SU-DHL-6 (cell line): ENCODE measurements around the gene DES.

Source experiments
- H2AFZ ChIP-seq: fragments of 200-600 bp; sonication (generic); 2 replicates; pipeline ENCODE4 v1.6.1; 2014; ENCODE audit warnings: low read depth, mild to moderate bottlenecking, moderate library complexity, mixed read lengths, antibody characterized with exemption, low read length; ENCODE audit not compliant: severe bottlenecking
- H3F3A ChIP-seq: fragments of 200-600 bp; shearing (Covaris generic); 2 replicates; pipeline ENCODE4 v1.6.0; 2016; ENCODE audit warnings: antibody characterized with exemption, mild to moderate bottlenecking; ENCODE audit not compliant: insufficient read depth
- H3K27ac ChIP-seq: fragments of 200-600 bp; sonication (generic); 2 replicates; pipeline ENCODE4 v1.5.1; 2016; ENCODE audit warnings: low read depth, mild to moderate bottlenecking, low read length, moderate library complexity, mixed read lengths
- H3K27me3 ChIP-seq: fragments of 200-600 bp; sonication (generic), shearing (Covaris generic); 2 replicates; pipeline ENCODE4 v1.6.0; 2014; ENCODE audit warnings: mild to moderate bottlenecking, low read length
- H3K36me3 ChIP-seq: fragments of 200-600 bp; sonication (generic); 2 replicates; pipeline ENCODE4 v1.6.1; 2014; ENCODE audit warnings: mild to moderate bottlenecking, low read length, mixed read lengths
- H3K4me2 ChIP-seq: fragments of 300-600, 200-600 bp; shearing (Covaris generic), sonication (generic); 2 replicates; pipeline ENCODE4 v1.6.0; 2014; ENCODE audit warnings: low read length, low read depth, mild to moderate bottlenecking; ENCODE audit not compliant: poor library complexity, severe bottlenecking
- H3K4me3 ChIP-seq: fragments of 200-600 bp; sonication (generic); 2 replicates; pipeline ENCODE4 v1.5.1; 2014; ENCODE audit warnings: antibody characterized with exemption, low read length, mild to moderate bottlenecking, mixed read lengths; ENCODE audit not compliant: insufficient read depth, poor library complexity, severe bottlenecking
- H3K79me2 ChIP-seq: fragments of 200-600 bp; sonication (generic); 2 replicates; pipeline ENCODE4 v1.6.1; 2014; ENCODE audit warnings: mild to moderate bottlenecking, low read length, moderate library complexity; ENCODE audit not compliant: insufficient read depth
- H3K9ac ChIP-seq: fragments of 200-600 bp; sonication (generic); 2 replicates; pipeline ENCODE4 v1.7.0; 2014; ENCODE audit warnings: mild to moderate bottlenecking, low read length
- H3K9me2 ChIP-seq: fragments of 200-600 bp; sonication (generic); replicated peaks from 2 replicates; pipeline ENCODE4 v1.6.1; 2014; ENCODE audit warnings: low read length; ENCODE audit not compliant: insufficient read depth
- H3K9me3 ChIP-seq: fragments of 200-600 bp; sonication (generic); 2 replicates; pipeline ENCODE4 v1.6.1; 2014; ENCODE audit warnings: low read length, mixed read lengths; ENCODE audit not compliant: insufficient read depth
- H4K20me1 ChIP-seq: fragments of 200-600 bp; sonication (generic); 2 replicates; pipeline ENCODE4 v1.6.1; 2014; ENCODE audit warnings: low read depth, mild to moderate bottlenecking, antibody characterized with exemption, low read length, moderate library complexity, mixed read lengths
- EZH2phosphoT487 ChIP-seq: fragments of 200-600 bp; sonication (generic), shearing (Covaris generic); conservative IDR thresholded peaks from 2 replicates; pipeline ENCODE4 v1.6.1; 2018; ENCODE audit warnings: mild to moderate bottlenecking, antibody characterized with exemption, low read length, moderate library complexity, mixed read lengths
- TF ChIP-seq, protein P1 (sequence below): fragments of 200-600 bp; sonication (generic); IDR thresholded peaks from one replicate; pipeline ENCODE4 v1.5.1; 2017; ENCODE audit warnings: antibody characterized with exemption, mild to moderate bottlenecking, low read length, moderate library complexity; ENCODE audit not compliant: insufficient read depth, poor library complexity, severe bottlenecking

The DES gene

DNA sequence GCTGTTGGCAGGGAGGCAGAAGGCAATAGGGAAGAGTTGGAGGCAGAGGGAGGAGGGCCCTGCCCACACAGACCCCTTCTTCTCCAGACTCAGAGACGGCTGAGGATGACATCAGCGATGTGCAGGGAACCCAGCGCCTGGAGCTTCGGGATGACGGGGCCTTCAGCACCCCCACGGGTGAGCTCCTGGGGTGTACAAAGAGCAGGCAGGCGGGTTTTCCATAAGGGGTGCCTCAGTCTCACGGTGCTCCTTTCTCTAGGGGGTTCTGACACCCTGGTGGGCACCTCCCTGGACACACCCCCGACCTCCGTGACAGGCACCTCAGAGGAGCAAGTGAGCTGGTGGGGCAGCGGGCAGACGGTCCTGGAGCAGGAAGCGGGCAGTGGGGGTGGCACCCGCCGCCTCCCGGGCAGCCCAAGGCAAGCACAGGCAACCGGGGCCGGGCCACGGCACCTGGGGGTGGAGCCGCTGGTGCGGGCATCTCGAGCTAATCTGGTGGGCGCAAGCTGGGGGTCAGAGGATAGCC, 26.5 kb downstream of the DES start:
- Histone ChIP-seq H3K79me2 (no peaks in the 10 kb centered on the region), H3K36me3 (no peaks in the 10 kb centered on the region), H2AFZ (no peak overlapping the region), H3K4me2 (no peak overlapping the region), H3F3A (no peaks in the 10 kb centered on the region), H3K27ac (no peak overlapping the region), H3K9me3 (no peaks in the 10 kb centered on the region), H3K9me2 (no peaks in the 10 kb centered on the region), H3K27me3 (no peaks in the 10 kb centered on the region), H3K9ac (no peak overlapping the region), H3K4me3 (no peak overlapping the region), H4K20me1 (no peaks in the 10 kb centered on the region)
- TF ChIP-seq, protein P1, sequence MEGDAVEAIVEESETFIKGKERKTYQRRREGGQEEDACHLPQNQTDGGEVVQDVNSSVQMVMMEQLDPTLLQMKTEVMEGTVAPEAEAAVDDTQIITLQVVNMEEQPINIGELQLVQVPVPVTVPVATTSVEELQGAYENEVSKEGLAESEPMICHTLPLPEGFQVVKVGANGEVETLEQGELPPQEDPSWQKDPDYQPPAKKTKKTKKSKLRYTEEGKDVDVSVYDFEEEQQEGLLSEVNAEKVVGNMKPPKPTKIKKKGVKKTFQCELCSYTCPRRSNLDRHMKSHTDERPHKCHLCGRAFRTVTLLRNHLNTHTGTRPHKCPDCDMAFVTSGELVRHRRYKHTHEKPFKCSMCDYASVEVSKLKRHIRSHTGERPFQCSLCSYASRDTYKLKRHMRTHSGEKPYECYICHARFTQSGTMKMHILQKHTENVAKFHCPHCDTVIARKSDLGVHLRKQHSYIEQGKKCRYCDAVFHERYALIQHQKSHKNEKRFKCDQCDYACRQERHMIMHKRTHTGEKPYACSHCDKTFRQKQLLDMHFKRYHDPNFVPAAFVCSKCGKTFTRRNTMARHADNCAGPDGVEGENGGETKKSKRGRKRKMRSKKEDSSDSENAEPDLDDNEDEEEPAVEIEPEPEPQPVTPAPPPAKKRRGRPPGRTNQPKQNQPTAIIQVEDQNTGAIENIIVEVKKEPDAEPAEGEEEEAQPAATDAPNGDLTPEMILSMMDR = no peak
- TF ChIP-seq EZH2phosphoT487 = no peak

DNA sequence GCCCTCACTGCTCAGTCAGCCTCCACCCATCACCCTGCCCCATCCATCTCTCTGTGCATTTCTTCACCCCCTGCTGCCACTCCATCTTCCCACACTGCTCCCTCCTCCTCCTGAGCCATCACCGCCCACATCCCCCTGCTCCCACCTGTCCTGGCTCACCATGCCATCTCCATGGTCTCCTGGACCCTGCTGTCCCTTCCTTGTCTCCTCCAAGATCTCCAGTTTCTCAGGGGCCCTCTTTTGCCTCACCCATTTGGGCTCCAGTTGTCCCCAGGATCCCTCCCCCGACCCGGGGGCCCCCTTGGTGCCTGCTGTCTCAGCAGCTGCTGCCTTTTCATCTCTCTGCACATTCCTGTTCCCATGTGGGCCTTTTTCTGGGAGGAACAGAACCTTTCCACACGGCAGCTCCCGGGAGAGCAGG, 27.1 kb downstream of the DES start:
- H3K27me3 ChIP-seq = no peaks in the 10 kb centered on the region
- no peaks in the 10 kb centered on the region for H3F3A ChIP-seq
- no peaks in the 10 kb centered on the region for H3K36me3 ChIP-seq
- H3K9me2 ChIP-seq = no peaks in the 10 kb centered on the region
- H3K27ac ChIP-seq = no peak overlapping the region
- no peaks in the 10 kb centered on the region for H3K9me3 ChIP-seq
- no peak overlapping the region for H3K9ac ChIP-seq
- no peaks in the 10 kb centered on the region for H3K79me2 ChIP-seq
- TF ChIP-seq EZH2phosphoT487 = no peak
- TF ChIP-seq, protein P1 = no peak
- no peaks in the 10 kb centered on the region for H4K20me1 ChIP-seq
- no peak overlapping the region for H3K4me2 ChIP-seq
- no peak overlapping the region for H3K4me3 ChIP-seq
- no peak overlapping the region for H2AFZ ChIP-seq

DNA sequence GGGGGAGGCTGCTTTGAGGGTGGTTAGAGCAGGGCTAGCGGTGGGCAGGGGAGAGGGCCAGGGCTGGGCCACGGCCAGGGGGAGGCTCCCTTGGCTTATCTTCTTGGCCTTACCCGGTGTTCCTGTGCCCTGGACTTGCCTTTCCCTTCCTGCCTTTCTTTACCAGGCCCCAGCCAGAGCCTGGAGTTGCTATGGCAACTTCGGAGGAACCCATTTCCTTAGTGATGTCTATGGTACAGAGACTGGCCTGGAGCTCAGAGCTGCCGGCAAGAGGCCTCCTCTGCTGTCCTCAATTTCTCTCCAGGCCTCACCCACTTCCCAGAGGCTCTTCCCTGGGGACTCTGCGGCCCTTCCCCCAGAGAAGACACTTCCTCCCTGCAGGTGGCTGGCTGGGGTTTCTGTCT, 27.9 kb downstream of the DES start:
- Histone ChIP-seq H3K9me2 (no peaks in the 10 kb centered on the region), H3K27ac (no peak overlapping the region), H3F3A (no peaks in the 10 kb centered on the region), H3K27me3 (no peaks in the 10 kb centered on the region), H4K20me1 (no peaks in the 10 kb centered on the region), H3K9me3 (no peaks in the 10 kb centered on the region), H3K9ac (no peak overlapping the region), H2AFZ (no peak overlapping the region), H3K4me3 (no peak overlapping the region), H3K79me2 (no peaks in the 10 kb centered on the region), H3K4me2 (no peak overlapping the region), H3K36me3 (no peaks in the 10 kb centered on the region)
- TF ChIP-seq, protein P1 = no peak
- TF ChIP-seq EZH2phosphoT487 = no peak
